Epidermal melanocyte (primary cell): Measurements from ENCODE around the gene EFNA5.

Source experiments
- DNase-seq: peaks from one replicate; pipeline ENCODE4 v3.0.0; 2011; ENCODE audit warnings: low spot score; ENCODE audit not compliant: insufficient read length

EFNA5 gene

GRCh38 chr5:107640568-107640967 lies 30.2 kb downstream of the EFNA5 start:
- DNase-seq: no peak

- DNase-seq: no peak
Measured at GRCh38 chr5:107639990-107640389, 30.7 kb downstream of the EFNA5 start.

GRCh38 chr5:107636555-107636954 lies 34.2 kb downstream of the EFNA5 start:
- no peak for DNase-seq

GRCh38 chr5:107636068-107636467 lies 34.7 kb downstream of the EFNA5 start:
- DNase-seq: no peak

- no peak for DNase-seq
Measured at GRCh38 chr5:107634981-107635848, 35.5 kb downstream of the EFNA5 start.

GRCh38 chr5:107633171-107633901 lies 37.4 kb downstream of the EFNA5 start:
- no peak for DNase-seq

GRCh38 chr5:107631805-107632362 lies 38.9 kb downstream of the EFNA5 start:
- no peak for DNase-seq

- DNase-seq: no peak
Measured at GRCh38 chr5:107630184-107630583, 40.6 kb downstream of the EFNA5 start.

- no peak for DNase-seq
Measured at GRCh38 chr5:107624235-107624634, 46.5 kb downstream of the EFNA5 start.

GRCh38 chr5:107621089-107621488 lies 49.6 kb downstream of the EFNA5 start:
- DNase-seq: no peak

- peak; percentile 21 for DNase-seq
Measured at GRCh38 chr5:107619781-107620180, 51.0 kb downstream of the EFNA5 start.

GRCh38 chr5:107618242-107618641 lies 52.5 kb downstream of the EFNA5 start:
- DNase-seq: no peak

- no peak for DNase-seq
Measured at GRCh38 chr5:107617052-107617451, 53.7 kb downstream of the EFNA5 start.

GRCh38 chr5:107616213-107616612 lies 54.5 kb downstream of the EFNA5 start:
- no peak for DNase-seq

- no peak for DNase-seq
Measured at GRCh38 chr5:107615299-107615817, 55.4 kb downstream of the EFNA5 start.

- no peak for DNase-seq
Measured at GRCh38 chr5:107612541-107612940, 58.2 kb downstream of the EFNA5 start.

GRCh38 chr5:107610798-107611197 lies 59.9 kb downstream of the EFNA5 start:
- DNase-seq: no peak

GRCh38 chr5:107607671-107608345 lies 62.9 kb downstream of the EFNA5 start:
- DNase-seq: no peak

GRCh38 chr5:107607196-107607595 lies 63.5 kb downstream of the EFNA5 start:
- DNase-seq: no peak

GRCh38 chr5:107605596-107606125 lies 65.1 kb downstream of the EFNA5 start:
- no peak for DNase-seq

GRCh38 chr5:107604990-107605389 lies 65.7 kb downstream of the EFNA5 start:
- no peak for DNase-seq
